Epithelial cell of proximal tubule (primary cell): ENCODE data around the gene TNFRSF25. TPM values are rescaled to one million over a fixed set of nuclear protein-coding genes. Genes with fewer than 3 reads are reported as not detected.
"Not testable (repeated sequence)": the region's sequence is repeated elsewhere in the genome, so short reads cannot be mapped to it uniquely, and the experiment has no call there.

Experiments
- DNase-seq: peaks from one replicate; pipeline ENCODE4 v3.0.0-alpha.2; 2011; ENCODE audit warnings: low read depth
- H3K4me3 ChIP-seq: 2 replicates; pipeline ENCODE4 v1.5.1; 2011; ENCODE audit warnings: low read depth, mild to moderate bottlenecking, low read length
- total RNA-seq: library from RNA; depleted of rRNA; stranded (reverse); fragments of >200 nt; gene quantifications from 2 replicates; pipeline ENCODE4 v1.2.3, GENCODE V29; 2015
- TF ChIP-seq, protein P1 (sequence below): conservative IDR thresholded peaks from 2 replicates; pipeline ENCODE4 v1.5.1; 2012; ENCODE audit warnings: low read depth, mild to moderate bottlenecking, low read length

Gene TNFRSF25
- total RNA-seq, 1 donor from 2014 or later, result 30.4 TPM

DNA sequence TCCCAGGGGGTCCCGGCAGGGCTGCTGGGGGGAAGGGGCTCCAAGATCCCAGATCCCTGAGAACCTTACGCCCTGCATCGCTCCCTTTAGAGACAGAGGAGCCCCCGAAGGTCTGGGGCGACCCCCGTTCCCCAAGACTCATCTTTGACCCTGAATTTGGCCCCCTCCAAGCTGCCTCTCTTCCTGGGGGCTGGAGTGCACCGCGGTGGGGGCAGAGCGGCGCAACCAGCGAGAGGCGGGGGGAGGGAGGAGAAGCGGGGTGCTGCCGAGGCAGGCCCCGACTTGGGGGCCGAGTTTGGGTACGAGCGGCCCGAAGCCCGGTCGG, 30.9 kb upstream of the TNFRSF25 start:
- TF ChIP-seq, protein P1, sequence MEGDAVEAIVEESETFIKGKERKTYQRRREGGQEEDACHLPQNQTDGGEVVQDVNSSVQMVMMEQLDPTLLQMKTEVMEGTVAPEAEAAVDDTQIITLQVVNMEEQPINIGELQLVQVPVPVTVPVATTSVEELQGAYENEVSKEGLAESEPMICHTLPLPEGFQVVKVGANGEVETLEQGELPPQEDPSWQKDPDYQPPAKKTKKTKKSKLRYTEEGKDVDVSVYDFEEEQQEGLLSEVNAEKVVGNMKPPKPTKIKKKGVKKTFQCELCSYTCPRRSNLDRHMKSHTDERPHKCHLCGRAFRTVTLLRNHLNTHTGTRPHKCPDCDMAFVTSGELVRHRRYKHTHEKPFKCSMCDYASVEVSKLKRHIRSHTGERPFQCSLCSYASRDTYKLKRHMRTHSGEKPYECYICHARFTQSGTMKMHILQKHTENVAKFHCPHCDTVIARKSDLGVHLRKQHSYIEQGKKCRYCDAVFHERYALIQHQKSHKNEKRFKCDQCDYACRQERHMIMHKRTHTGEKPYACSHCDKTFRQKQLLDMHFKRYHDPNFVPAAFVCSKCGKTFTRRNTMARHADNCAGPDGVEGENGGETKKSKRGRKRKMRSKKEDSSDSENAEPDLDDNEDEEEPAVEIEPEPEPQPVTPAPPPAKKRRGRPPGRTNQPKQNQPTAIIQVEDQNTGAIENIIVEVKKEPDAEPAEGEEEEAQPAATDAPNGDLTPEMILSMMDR, result no peak
- peak overlapping the region; percentile 73 for H3K4me3 ChIP-seq
- no peak for DNase-seq

DNA sequence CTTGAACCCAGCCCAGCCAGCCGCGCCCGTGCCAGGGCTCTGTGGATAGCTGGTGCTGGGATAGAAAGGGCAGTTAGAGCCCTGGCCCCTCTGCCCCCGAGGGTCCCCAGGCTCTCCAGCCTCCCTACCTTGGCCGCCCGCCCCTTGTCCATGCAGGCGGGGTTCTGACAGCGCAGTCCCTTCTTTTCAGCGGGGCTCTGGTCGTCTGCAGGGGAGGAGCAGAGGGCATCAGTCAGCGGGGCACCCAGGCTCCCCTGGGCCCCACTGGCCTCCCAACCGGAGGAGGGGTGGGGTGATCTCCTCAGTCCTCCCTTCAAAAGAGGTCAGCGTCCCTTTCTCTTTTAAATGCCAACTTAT, 30.4 kb upstream of the TNFRSF25 start:
- DNase-seq, result no peak
- TF ChIP-seq, protein P1, result no peak
- peak overlapping the region; percentile 73 for H3K4me3 ChIP-seq

DNA sequence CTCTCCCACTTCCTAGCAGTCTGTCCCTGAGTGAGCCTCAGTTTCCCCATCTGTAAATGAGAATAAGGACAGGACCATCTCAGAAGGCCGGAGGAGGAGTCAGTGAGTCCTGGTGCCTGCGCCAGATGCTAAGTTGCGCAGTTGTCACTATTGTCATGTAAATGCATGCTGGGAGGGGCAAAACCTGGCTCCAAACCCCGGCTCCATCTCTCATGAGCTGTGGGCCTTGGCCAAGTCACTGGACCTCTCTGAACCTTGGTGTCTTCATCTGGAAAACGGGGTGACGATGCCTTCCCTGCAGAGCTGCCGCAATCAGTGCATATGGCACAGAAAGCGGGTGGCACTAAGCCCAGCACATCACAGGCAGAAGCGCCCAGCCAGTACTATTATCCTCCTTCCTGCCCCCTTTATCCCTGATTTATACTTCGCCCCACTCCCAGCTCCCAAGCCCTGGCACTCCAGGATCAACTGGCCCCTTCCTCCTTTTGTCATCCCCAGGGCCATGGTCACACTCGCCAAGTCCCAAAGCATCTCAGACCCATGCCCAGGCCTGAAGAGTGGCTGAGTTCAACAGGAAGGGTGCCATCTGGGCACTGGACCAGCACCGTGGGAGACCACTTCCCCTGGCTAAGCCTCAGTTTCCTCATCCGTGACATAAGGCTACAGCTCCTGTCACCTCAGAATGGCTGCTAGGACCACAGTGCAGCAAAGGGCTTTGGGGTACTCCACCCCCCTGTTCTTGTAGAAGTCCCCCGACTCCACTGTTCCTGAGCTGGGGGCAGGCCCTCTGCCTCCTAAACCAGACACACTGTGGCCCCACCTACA, 29.8 kb upstream of the TNFRSF25 start:
- DNase-seq, result no peak
- TF ChIP-seq, protein P1, result no peak
- H3K4me3 ChIP-seq, result peak overlapping the region; percentile 73

DNA sequence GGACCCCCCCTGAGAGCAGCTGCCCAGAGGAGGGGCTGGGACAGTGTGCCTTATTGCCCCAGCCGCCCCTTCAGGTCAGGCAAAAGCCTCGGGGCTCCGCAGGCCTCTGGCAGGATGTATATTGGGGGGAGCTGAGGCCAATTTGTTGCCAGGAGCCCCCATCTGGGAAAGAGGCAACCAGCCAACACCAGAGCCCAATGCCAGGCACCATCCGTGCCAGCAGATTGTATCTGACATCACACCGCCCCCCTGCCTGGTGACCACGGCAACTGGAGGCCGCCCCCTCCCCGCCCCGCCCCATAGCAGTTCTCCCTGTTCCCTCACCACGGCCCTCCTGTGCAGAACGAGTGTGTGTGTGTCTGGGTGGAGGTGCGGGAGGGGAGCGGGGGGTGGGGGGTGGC, 29.1 kb upstream of the TNFRSF25 start:
- DNase-seq, result no peak
- no peak overlapping the region for H3K4me3 ChIP-seq
- TF ChIP-seq, protein P1, result no peak

DNA sequence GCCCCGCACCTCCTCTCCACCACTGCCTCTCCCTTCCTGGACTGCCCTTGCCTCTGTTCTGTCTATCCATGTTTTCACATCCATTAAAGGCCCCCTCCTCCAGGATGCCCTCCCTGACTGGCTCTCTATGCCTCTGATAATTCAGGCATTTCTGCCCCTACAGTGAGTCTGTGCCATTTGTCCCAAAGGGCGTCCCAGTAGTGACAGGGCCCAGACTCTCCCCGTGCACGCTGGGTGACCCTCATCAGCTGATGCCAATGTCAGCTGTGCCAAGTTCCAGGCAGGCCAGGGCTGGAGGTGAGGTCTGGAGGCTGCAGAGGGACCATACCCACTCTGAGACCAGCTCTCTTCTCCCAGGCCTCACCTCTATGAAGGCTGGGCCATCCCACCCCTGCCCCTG, 28.7 kb upstream of the TNFRSF25 start:
- TF ChIP-seq, protein P1, result no peak
- no peak overlapping the region for H3K4me3 ChIP-seq
- DNase-seq, result no peak

DNA sequence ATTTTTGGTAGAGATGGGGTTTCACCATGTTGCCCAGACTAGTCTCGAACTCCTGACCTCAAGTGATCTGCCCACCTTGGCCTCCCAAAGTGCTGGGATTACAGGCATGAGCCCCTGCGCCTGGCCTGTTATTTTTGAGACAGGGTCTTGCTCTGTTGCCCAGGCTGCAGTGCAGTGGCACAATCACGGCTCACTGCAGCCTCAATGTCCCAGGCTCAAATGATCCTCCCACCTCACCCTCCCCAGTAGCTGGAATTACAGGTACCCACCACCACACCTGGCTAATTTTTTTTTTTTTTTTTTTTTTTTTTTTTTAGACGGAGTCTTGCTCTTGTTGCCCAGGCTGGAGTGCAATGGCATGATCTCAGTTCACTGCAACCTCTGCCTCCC, 27.9 kb upstream of the TNFRSF25 start:
- not testable (repeated sequence) for DNase-seq, H3K4me3 ChIP-seq

DNA sequence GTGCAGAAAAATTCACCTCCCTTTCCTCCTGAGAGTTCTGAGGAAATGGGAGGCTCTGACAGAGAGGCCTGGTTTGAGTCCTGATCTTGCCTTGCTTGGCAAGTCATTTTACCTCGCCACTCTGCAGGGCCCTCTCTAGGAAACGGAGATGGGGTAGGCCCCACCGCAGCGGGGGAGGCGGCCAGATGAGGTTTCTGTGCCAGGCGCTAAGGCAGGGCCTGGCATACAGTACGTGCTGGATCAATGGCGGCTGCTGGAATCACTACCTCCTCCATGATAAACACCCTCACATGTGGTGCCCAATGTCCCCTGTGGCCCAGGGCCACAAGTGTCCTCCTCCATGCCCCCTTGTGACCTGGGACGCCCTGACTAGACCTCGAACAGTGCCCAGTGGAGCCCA, 26.0 kb upstream of the TNFRSF25 start:
- TF ChIP-seq, protein P1, result no peak
- DNase-seq, result no peak
- peak overlapping the region; percentile 99 for H3K4me3 ChIP-seq
